ENCODE data around the gene NCOA6. TPM values are rescaled to one million over a fixed set of nuclear protein-coding genes. Genes with fewer than 3 reads are reported as not detected.

NCOA6 gene
- total RNA-seq, 2 experiments from 2014 or later = 15.7 to 17.2 TPM

- DNase-seq (no peak), ATAC-seq (no peak)
- peaks cover 10% of the 10 kb centered on the region for H3K36me3 Mint-ChIP-seq (ENCODE audit: low read depth)
- intact Hi-C loops (cut with micrococcal nuclease) = no loop called here
- H3K27ac Mint-ChIP-seq = peak overlapping the region; percentile 94
- H3K27me3 Mint-ChIP-seq = no peaks in the 10 kb centered on the region
- H3K9me3 Mint-ChIP-seq = no peaks in the 10 kb centered on the region
- H3K4me1 Mint-ChIP-seq (ENCODE audit: low read depth) = peaks cover 37% of the 10 kb centered on the region
- CTCF ChIA-PET = interaction anchor here (1.0 to 1.1 kb wide), 3 partner anchors 13 to 127 kb away, joined by 3 read pairs; no protein-coding TSS in a partner anchor
- peak overlapping the region; percentile 94 for H3K4me3 Mint-ChIP-seq
- POLR2A ChIA-PET = interaction anchor here (1.0 to 1.5 kb wide), 3 partner anchors 32 to 308 kb away, joined by 3 to 4 read pairs (median 3); partner anchors contain the start of gene DYNLRB1
- TF ChIP-seq CTCF (IDR thresholded peaks at IDR 0.05) = no peak
These were observed 1.4 kb downstream of the NCOA6 start for GRCh38 chr20:34824026-34824425.

GRCh38 chr20:34820805-34821578 is 4.5 kb downstream of the NCOA6 start:
- ATAC-seq = no peak
- no peak for DNase-seq
- no peak overlapping the region for H3K4me3 Mint-ChIP-seq
- H3K27ac Mint-ChIP-seq = no peak overlapping the region
- H3K4me1 Mint-ChIP-seq (ENCODE audit: low read depth) = peaks cover 47% of the 10 kb centered on the region
- intact Hi-C loops (cut with micrococcal nuclease) = no loop called here
- ChIA-PET POLR2A (no interaction called here), CTCF (no interaction called here)
- H3K36me3 Mint-ChIP-seq (ENCODE audit: low read depth) = peaks cover 10% of the 10 kb centered on the region
- no peaks in the 10 kb centered on the region for H3K27me3 Mint-ChIP-seq
- H3K9me3 Mint-ChIP-seq = no peaks in the 10 kb centered on the region
- TF ChIP-seq CTCF (IDR thresholded peaks at IDR 0.05) = no peak

- no peak for DNase-seq
- H3K4me1 Mint-ChIP-seq (ENCODE audit: low read depth) = peaks cover 39% of the 10 kb centered on the region
- H3K4me3 Mint-ChIP-seq = no peak overlapping the region
- ATAC-seq = no peak
- H3K27me3 Mint-ChIP-seq = no peaks in the 10 kb centered on the region
- no peaks in the 10 kb centered on the region for H3K9me3 Mint-ChIP-seq
- CTCF ChIA-PET = interaction anchor here (1.0 kb wide), 1 partner anchor 13 kb away, joined by 4 read pairs; no protein-coding TSS in a partner anchor
- no peak overlapping the region for H3K27ac Mint-ChIP-seq
- no peak for TF ChIP-seq CTCF (IDR thresholded peaks at IDR 0.05)
- POLR2A ChIA-PET = no interaction called here
- peaks cover 10% of the 10 kb centered on the region for H3K36me3 Mint-ChIP-seq (ENCODE audit: low read depth)
- intact Hi-C loops (cut with micrococcal nuclease) = no loop called here
These were observed 7.7 kb downstream of the NCOA6 start for GRCh38 chr20:34817801-34818200.

GRCh38 chr20:34817072-34817471 is 8.4 kb downstream of the NCOA6 start:
- Mint-ChIP-seq H3K36me3 (ENCODE audit: low read depth) (peaks cover 4% of the 10 kb centered on the region), H3K27ac (no peak overlapping the region), H3K9me3 (no peaks in the 10 kb centered on the region), H3K27me3 (no peaks in the 10 kb centered on the region), H3K4me3 (no peak overlapping the region), H3K4me1 (ENCODE audit: low read depth) (peaks cover 33% of the 10 kb centered on the region)
- DNase-seq (no peak), ATAC-seq (no peak)
- intact Hi-C loops (cut with micrococcal nuclease) = no loop called here
- ChIA-PET POLR2A (no interaction called here), CTCF (interaction anchor here (1.0 kb wide), 1 partner anchor 13 kb away, joined by 4 read pairs; no protein-coding TSS in a partner anchor)
- no peak for TF ChIP-seq CTCF (IDR thresholded peaks at IDR 0.05)

GRCh38 chr20:34815636-34816035 is 9.8 kb downstream of the NCOA6 start:
- ChIA-PET CTCF (no interaction called here), POLR2A (no interaction called here)
- H3K9me3 Mint-ChIP-seq = no peaks in the 10 kb centered on the region
- peaks cover 21% of the 10 kb centered on the region for H3K4me1 Mint-ChIP-seq (ENCODE audit: low read depth)
- no peaks in the 10 kb centered on the region for H3K27me3 Mint-ChIP-seq
- no peak overlapping the region for H3K27ac Mint-ChIP-seq
- TF ChIP-seq CTCF (IDR thresholded peaks at IDR 0.05) = no peak
- no peak overlapping the region for H3K4me3 Mint-ChIP-seq
- no peaks in the 10 kb centered on the region for H3K36me3 Mint-ChIP-seq (ENCODE audit: low read depth)
- ATAC-seq (no peak), DNase-seq (no peak)
- intact Hi-C loops (cut with micrococcal nuclease) = no loop called here

Measured in activated CD8-positive, alpha-beta T cell treated with anti-CD3 and anti-CD28 coated beads for 36 hours (primary cell).